Stimulated activated naive CD4-positive, alpha-beta T cell (primary cell): ENCODE measurements around the gene MAST4.

ENCODE experiments used
- DNase-seq, 6 experiments: peaks; one replicate each; lab custom pipeline; 2025; lab: John Stamatoyannopoulos, UW

MAST4 gene

DNA sequence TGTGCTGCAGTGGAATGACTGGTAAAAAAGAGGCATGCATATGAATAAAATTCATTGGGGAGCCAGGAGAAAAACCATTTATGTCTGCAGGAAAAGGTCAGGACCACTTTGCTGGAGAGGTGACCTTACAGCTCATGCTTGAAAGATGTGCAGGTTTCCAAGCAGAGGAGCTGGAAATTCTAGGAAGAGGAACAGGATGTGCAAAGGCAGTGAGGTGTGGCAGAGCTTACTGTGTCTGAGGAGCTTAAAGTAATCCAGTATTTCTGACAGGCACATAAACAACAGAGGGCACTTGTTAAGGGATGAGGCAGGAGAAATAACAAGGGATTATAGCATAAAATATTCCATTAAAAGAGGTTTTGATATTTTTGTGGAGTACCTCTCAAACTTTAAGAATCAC, 397.3 kb downstream of the MAST4 start:
- DNase-seq = no peak

DNA sequence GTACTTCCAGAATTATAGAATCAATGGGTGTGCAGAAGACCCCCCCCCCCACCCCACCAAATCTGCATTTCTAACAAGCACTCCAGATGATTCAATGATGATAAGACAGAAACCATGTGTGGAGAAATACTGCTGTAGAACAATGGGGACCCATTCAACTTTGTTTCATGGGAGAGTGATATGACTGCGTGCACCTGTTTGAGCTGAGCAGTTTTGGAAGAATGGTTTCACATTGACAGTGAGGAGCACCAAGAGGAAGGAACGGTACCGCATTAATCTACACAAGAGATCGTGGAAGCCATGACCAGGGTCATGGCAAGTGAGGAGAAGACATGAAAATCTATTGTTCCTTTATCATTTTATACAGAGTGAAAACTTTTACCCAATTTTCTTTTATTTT, 397.7 kb downstream of the MAST4 start:
- DNase-seq = no peak

DNA sequence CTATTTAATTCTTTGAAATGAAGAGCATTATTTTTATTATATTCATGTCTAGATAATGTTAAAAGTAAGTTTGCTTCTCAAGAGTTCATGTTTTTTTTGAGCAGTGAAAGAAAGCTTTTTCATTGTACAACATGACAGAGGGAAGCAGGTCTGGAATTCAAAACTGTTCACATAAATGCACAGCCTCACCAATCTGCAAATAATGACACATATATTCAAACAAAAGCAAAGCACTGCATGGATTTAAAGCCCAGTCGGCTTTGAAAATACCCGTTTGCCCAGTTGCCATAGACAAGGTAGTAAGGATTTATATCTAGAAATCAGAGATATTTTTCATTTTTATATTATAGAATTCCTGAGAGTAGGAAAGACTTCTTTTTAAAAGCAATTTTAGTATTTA, 398.6 kb downstream of the MAST4 start:
- no peak for DNase-seq

DNA sequence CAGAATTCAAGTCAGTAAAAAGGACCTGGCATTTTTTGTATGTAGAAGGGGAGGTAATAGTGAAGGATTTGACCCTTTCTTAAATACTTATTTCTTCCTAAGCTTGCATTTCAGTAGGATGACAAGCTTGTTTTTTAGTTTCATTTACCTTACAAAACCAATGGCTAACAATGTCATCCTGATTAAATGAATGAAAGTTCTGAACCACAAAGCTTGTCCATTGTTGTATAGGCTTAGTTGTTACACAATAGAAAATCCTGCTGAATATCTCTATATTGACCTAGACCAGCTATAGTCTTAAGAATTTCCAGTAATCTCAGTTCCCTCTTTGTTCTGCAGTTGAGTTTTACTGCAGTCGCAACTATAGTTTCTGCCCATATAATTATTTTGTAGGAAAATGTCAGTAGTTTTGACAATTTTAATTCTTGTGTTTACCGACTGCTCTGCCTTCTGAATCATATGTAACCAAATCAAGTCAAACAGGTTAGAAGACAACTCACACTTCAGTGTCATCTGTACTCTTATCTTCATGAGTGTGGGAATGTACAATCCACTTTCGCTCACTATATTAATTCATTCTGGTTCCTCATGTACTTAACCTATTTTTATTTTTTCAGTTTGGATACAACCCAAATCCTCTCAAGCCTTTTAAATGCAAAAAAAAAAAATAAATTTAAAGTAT, 404.7 kb downstream of the MAST4 start:
- no peak for DNase-seq

DNA sequence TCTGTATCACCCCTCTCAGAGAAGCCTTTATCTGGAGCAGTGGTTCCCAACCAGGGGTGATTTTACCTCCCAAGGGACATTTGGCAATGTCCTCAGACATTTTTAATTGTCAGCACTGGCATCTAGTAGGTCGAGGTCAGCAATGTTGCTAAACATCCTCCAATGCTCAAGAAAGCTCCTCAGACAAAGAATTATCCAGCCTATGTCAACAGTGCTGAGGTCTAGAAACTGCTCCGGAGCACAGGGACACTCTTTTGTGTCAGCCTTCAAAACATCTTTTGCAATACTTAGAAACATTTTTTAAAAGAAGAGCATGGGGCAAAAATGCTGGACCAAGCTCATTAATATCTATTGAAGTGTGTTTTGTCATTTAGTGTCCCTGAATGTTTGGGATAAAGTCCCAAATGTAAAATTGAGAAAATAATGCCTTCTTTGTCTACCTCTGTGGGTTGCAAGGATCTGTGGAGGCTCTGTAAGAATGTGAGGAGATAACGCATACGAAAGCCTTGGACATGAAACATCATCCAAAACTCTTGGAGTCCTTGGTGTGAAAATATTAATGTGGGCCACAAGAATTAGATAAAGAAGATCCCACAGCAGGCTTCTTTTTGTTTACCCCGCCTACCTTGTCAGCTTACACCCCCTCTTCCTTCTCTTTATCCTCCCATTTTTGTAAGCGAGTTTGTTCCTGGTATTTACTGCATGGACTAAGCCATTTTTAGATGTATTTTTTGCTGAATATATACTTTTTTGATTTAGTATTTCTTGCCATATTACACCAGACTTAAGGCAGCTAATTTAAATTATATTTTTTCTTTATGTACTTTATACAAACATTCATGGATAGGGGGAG, 406.9 kb downstream of the MAST4 start:
- DNase-seq = no peak

DNA sequence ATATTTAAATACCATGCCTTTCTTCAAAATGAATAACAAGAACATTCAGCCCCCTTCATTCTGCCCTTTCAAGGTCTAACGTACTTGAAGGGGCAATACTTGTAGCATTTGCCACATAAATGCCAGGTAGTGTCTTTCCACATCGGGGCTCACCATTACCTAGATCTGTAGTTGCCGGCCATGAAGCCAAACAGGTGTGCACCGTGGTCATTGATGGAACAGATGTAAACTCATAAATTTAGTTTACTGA, 407.4 kb downstream of the MAST4 start:
- DNase-seq = no peak

- DNase-seq = peak; percentile 83 to 88 (median 84)
Observed at GRCh38 chr5:67003935-67004729, 407.9 kb downstream of the MAST4 start.

DNA sequence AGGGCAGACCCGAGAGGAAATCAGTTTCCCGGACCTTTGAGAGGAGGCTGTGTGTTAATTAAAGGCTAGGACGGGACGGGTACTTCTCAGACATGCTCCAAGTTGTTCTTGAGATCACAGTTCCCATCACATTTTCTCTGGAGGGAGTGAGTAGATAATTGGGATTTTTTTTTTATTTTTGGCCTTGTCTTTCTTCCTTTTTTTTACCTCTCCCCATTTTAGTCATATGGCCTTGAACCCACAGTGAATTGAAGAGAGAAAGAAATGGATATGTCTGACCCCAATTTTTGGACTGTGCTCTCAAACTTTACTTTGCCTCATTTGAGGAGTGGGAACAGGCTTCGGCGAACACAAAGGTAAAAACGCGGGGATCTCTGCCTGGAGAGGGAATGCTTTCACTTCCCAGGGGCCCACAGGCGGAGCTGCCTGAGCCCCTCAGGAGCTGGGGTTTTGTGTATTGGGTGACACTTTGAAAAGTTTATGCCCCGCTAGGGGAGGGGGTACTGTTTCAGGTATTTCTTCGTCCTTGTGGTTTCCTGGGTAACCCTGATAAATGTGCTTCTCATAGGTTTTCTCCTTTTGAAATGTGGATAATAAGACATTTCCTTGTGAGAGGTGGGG, 408.6 kb downstream of the MAST4 start:
- no peak for DNase-seq

DNA sequence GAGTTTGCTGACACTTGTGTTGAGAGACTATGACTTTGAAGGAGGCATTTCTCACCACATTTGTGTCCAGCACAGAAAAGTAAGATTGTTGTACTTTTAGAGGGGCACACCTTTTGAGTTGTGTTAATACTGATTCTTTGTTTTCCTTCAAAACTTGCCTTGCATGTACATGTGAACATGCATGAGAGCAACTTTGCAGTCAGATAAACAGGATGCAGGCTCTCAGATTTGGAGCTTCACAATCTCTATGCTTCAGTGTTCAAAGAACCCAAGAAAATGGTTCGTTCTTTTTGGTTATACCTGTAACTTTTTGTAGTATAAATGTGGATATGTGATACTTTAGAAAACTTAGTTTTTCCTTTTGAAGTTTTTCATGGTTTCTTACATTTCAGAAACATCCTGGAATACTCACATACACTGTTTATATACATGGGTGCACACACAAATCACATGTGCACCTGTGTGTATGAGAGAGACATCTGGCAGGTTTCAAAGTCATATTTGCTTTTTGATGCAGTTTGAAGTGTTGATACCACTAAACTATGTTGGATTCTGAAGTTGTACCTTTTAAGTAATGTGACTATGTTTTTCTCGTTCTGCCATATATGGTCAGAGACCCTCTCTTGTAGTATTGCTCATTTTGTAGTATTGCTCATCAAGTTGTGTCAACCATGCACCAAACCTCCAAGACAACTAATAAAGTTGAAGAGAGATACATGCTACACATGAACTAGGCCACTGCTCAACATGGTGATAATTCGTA, 409.7 kb downstream of the MAST4 start:
- DNase-seq = peak in 3 of 6 experiments; percentile 21 to 62 (median 37)

DNA sequence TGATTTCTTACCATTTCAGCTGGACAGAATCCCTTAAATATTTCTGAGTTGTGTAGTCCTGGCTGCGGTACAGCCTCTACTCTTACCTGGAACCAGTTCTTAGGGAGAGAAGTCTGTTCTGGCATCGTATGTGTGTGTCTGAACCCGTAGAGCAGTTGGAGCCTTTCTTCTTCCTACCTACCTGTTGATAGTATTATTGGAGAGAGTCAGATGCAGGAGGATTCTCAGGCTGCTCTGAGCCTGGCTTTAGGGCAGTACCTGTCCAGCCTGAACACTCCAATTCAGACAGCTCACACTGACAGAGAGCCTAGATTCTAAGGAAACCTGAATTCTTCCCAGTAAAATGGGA, 410.3 kb downstream of the MAST4 start:
- DNase-seq = no peak

- DNase-seq = no peak
Observed at GRCh38 chr5:67009028-67009427, 412.8 kb downstream of the MAST4 start.

GRCh38 chr5:67010684-67011409, 414.7 kb downstream of the MAST4 start:
- DNase-seq = no peak

DNA sequence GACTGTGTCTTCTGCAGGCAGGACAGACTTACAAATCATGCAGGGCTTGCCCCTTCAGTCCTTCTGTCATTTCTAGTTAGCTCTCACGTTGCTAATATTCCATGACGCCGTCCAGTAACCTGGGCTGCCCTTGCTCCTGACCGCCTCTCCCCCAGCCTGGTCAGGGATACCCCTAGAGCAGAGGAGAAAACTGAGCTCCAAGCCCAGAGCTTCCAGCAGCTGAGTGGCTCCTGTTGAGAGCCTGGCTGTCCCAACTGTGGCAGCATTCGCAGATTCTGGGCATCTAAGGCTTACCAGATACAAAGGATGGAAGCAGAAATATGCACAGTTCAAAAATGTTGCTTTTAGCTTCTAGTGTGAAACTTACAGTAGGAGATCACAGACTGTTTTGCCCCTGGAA, 415.2 kb downstream of the MAST4 start:
- no peak for DNase-seq

- no peak for DNase-seq
Observed at GRCh38 chr5:67012171-67012570, 416.0 kb downstream of the MAST4 start.

DNA sequence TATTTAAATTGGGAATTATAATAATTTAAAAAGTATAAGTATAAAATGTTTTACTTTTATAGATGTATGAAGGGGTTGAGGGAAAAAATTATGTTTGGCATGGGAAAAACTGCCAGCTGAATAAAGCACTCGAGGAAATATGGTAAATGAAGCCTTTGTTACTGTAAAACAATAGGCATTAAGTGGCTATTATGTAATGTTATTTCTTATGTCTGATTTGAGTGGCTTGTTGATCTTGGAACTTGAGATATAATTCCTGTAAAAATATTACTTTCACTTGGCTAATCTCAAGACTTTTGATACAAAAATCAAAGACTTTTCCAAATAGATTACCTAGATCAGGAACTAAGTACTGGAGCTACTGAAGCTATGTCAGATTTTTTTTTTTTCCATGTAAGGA, 417.5 kb downstream of the MAST4 start:
- DNase-seq = no peak

- DNase-seq = no peak
Observed at GRCh38 chr5:67014191-67014590, 418.0 kb downstream of the MAST4 start.

DNA sequence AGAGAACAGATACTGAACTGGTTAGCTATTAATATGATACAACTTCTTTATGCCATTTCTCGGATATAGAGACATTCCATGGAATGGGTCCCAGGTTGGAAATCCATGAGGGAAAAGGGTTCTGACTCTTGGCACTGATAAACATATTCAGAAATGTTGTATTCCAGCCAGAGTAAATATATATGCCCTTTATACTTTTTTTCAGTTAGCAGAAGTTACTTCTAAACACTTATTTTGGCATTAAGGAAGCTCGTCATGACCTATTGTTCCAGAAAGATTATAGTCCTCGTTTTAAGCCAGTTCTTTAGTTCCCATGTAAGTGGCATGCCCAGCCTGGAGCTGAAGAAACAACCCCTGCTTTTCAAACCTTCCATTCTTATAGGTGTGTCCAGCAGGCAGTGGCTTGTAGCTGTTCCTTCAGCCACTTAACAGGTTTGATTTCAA, 418.8 kb downstream of the MAST4 start:
- DNase-seq = no peak

GRCh38 chr5:67015541-67016191, 419.5 kb downstream of the MAST4 start:
- no peak for DNase-seq

- DNase-seq = no peak
Observed at GRCh38 chr5:67019065-67019845, 423.1 kb downstream of the MAST4 start.

GRCh38 chr5:67020096-67020615, 424.0 kb downstream of the MAST4 start:
- no peak for DNase-seq
